HepG2 (cell line): ENCODE measurements around the gene NCOA7. TPM values are rescaled to one million over a fixed set of nuclear protein-coding genes. Genes with fewer than 3 reads are reported as not detected.

ENCODE experiments used
- AHDC1 ChIP-seq: sonication (generic); formaldehyde crosslinking; IDR thresholded peaks from 2 replicates; pipeline ENCODE4 v1.5.1; 2020; ENCODE audit warnings: mild to moderate bottlenecking, missing genetic modification reagents, borderline replicate concordance
- ATF4 ChIP-seq, 2 experiments: fragments of 450-650 bp in 1 of 2; sonication (generic) in 1 of 2; formaldehyde crosslinking; IDR thresholded peaks; 2 replicates each; pipeline versions ENCODE4 v1.5.0 to v1.8.0; 2020 to 2022; ENCODE audit warnings: mild to moderate bottlenecking in 1 of 2, missing genetic modification reagents in 1 of 2
- ATF7 ChIP-seq, 2 experiments: fragments of 450-650 bp in 1 of 2; sonication (generic) in 1 of 2; formaldehyde crosslinking in 1 of 2; IDR thresholded peaks; 2 replicates each; pipeline versions ENCODE4 v1.4.0 to v1.6.1; 2016 to 2020; ENCODE audit warnings: antibody characterized with exemption in 1 of 2, mild to moderate bottlenecking in 1 of 2, missing genetic modification reagents in 1 of 2
- DRAP1 ChIP-seq: IDR thresholded peaks from 2 replicates; pipeline ENCODE4 v1.6.1; 2016; ENCODE audit warnings: missing genetic modification reagents, missing compliant biosample characterization
- E2F5 ChIP-seq: sonication (generic); formaldehyde crosslinking; conservative IDR thresholded peaks from 2 replicates; pipeline ENCODE4 v1.4.0; 2020; ENCODE audit warnings: missing genetic modification reagents
- KDM4B ChIP-seq: sonication (generic); formaldehyde crosslinking; IDR thresholded peaks from 2 replicates; pipeline ENCODE4 v1.4.0; 2020; ENCODE audit warnings: missing genetic modification reagents
- KDM5B ChIP-seq: sonication (generic); formaldehyde crosslinking; IDR thresholded peaks from 2 replicates; pipeline ENCODE4 v1.4.0; 2020; ENCODE audit warnings: missing genetic modification reagents, mild to moderate bottlenecking, borderline replicate concordance
- MEF2D ChIP-seq: sonication (generic); formaldehyde crosslinking; IDR thresholded peaks from 2 replicates; pipeline ENCODE4 v1.5.1; 2020; ENCODE audit warnings: mild to moderate bottlenecking, missing genetic modification reagents
- MTF2 ChIP-seq: sonication (generic); formaldehyde crosslinking; IDR thresholded peaks from 2 replicates; pipeline ENCODE4 v1.5.0; 2020; ENCODE audit warnings: missing genetic modification reagents, borderline replicate concordance
- MXD1 ChIP-seq: sonication (generic); formaldehyde crosslinking; IDR thresholded peaks from 2 replicates; pipeline ENCODE4 v1.4.0; 2020; ENCODE audit warnings: mild to moderate bottlenecking, missing genetic modification reagents
- NR2C2 ChIP-seq: sonication (generic); formaldehyde crosslinking; IDR thresholded peaks from 2 replicates; pipeline ENCODE4 v1.4.0; 2020; ENCODE audit warnings: missing genetic modification reagents, mild to moderate bottlenecking, moderate library complexity, borderline replicate concordance
- PREB ChIP-seq: sonication (generic); formaldehyde crosslinking; IDR thresholded peaks from 2 replicates; pipeline ENCODE4 v1.4.0; 2020; ENCODE audit warnings: missing genetic modification reagents
- RXRB ChIP-seq: IDR thresholded peaks from 2 replicates; pipeline ENCODE4 v1.6.1; 2016; ENCODE audit warnings: borderline replicate concordance, missing genetic modification reagents, missing compliant biosample characterization
- SMAD9 ChIP-seq: sonication (generic); formaldehyde crosslinking; IDR thresholded peaks from 2 replicates; pipeline ENCODE4 v1.5.1; 2020; ENCODE audit warnings: mild to moderate bottlenecking, missing genetic modification reagents
- SP4 ChIP-seq: sonication (generic); formaldehyde crosslinking; IDR thresholded peaks from 2 replicates; pipeline ENCODE4 v1.8.1; 2023; ENCODE audit warnings: mild to moderate bottlenecking, missing genetic modification reagents
- ZBTB2 ChIP-seq: sonication (generic); formaldehyde crosslinking; IDR thresholded peaks from 2 replicates; pipeline ENCODE4 v1.8.0; 2022; ENCODE audit warnings: low read depth, missing genetic modification reagents
- ZNF30 ChIP-seq: sonication (generic); formaldehyde crosslinking; IDR thresholded peaks from 2 replicates; pipeline ENCODE4 v1.5.0; 2020; ENCODE audit warnings: mild to moderate bottlenecking, missing genetic modification reagents
- ZNF891 ChIP-seq: sonication (generic); formaldehyde crosslinking; IDR thresholded peaks from 2 replicates; pipeline ENCODE4 v1.5.0; 2020; ENCODE audit warnings: mild to moderate bottlenecking, missing genetic modification reagents
- polyA plus RNA-seq, 8 experiments: library from polyadenylated mRNA; depleted of rRNA in 3 of 8; stranded (reverse) in 7 of 8; unstranded in 1 of 8; fragments of >200 nt; fragmentation: Illumina TruSeq in 4 of 8; extraction: Trizol in 4 of 8; gene quantifications; 2 replicates each; pipeline versions ENCODE4 v1.2.1 to v1.2.3, GENCODE V29; 2011 to 2016; ENCODE audit warnings: low read depth in 4 of 8, missing spikeins in 1 of 8, mixed read lengths in 1 of 8; ENCODE audit not compliant: insufficient read depth in 1 of 8
- total RNA-seq, 5 experiments: library from RNA; depleted of rRNA; stranded (reverse); fragments of >200 nt; fragmentation: Illumina TruSeq; extraction: Trizol; gene quantifications; 2 replicates each; pipeline ENCODE4 v1.2.3, GENCODE V29; 2016; ENCODE audit warnings: low read depth in 1 of 5

The NCOA7 gene
- total and polyA plus RNA-seq, 2 of the 13 experiments (the other 11 are each of a cell fraction or from before 2014, with no cell fraction given) = 13.6 to 20.8 TPM

- 0 out of 2 replicates have a peak, but pooled peaks have one; percentile 37 for TF ChIP-seq RXRB (CRISPR knock-in tag)
- TF ChIP-seq ZBTB2 (CRISPR knock-in tag) = 0 out of 2 replicates have a peak, but pooled peaks have one; percentile 13
- 0 out of 2 replicates have a peak, but pooled peaks have one; percentile 12 for TF ChIP-seq NR2C2
- no peak for TF ChIP-seq KDM5B (CRISPR knock-in tag)
- TF ChIP-seq DRAP1 (CRISPR knock-in tag) = peak; percentile 50; the same call in 1 of the 2 replicates
- TF ChIP-seq AHDC1 = peak; percentile 81; the same call in 1 of the 2 replicates
- TF ChIP-seq ZNF30 = no peak
- TF ChIP-seq SMAD9 = no peak
- TF ChIP-seq MTF2 (CRISPR knock-in tag) = no peak
- TF ChIP-seq MXD1 = no peak
- TF ChIP-seq MEF2D (CRISPR knock-in tag) = no peak
- no peak for TF ChIP-seq ZNF891
- TF ChIP-seq SP4 (CRISPR knock-in tag) = no peak
- TF ChIP-seq ATF7 (IDR thresholded peaks at IDR 0.05) = no peak
- no peak for TF ChIP-seq ATF7 (CRISPR knock-in tag; IDR thresholded peaks at IDR 0.05)
- TF ChIP-seq PREB (CRISPR knock-in tag) = no peak
- TF ChIP-seq KDM4B (CRISPR knock-in tag) = peak; percentile 18; the same call in 1 of the 2 replicates
- TF ChIP-seq E2F5 = no peak
- TF ChIP-seq ATF4 (CRISPR knock-in tag; IDR thresholded peaks at IDR 0.05) = no peak
These were observed 109.0 kb downstream of the NCOA7 start (continued) for GRCh38 chr6:125899726-125900182.
